Stimulated activated naive CD8-positive, alpha-beta T cell treated with anti-CD3 and anti-CD28 coated beads, Interleukin-15, Interleukin-2, amounts not matched to agents 100 ng/mL and 50 ng/mL, for 24 hours (primary cell): ENCODE measurements around the gene DNAI2.
"Not testable (repeated sequence)": the region's sequence is repeated elsewhere in the genome, so short reads cannot be mapped to it uniquely, and the experiment has no call there.

Experiments
- H3K27ac Mint-ChIP-seq: one replicate; pipeline ENCODE4 v1.8.0; 2021; ENCODE audit warnings: mild to moderate bottlenecking, mixed read lengths
- H3K27me3 Mint-ChIP-seq: one replicate; pipeline ENCODE4 v1.8.0; 2021; ENCODE audit warnings: mixed read lengths
- H3K36me3 Mint-ChIP-seq: one replicate; pipeline ENCODE4 v1.8.0; 2021; ENCODE audit warnings: low read depth, mixed read lengths
- H3K4me1 Mint-ChIP-seq: one replicate; pipeline ENCODE4 v1.8.0; 2021; ENCODE audit warnings: low read depth, mixed read lengths
- H3K4me3 Mint-ChIP-seq: one replicate; pipeline ENCODE4 v1.8.0; 2021; ENCODE audit warnings: mild to moderate bottlenecking, mixed read lengths
- H3K9me3 Mint-ChIP-seq: one replicate; pipeline ENCODE4 v1.8.0; 2021; ENCODE audit warnings: mixed read lengths

Gene DNAI2

GRCh38 chr17:74279617-74280016 lies 5.6 kb downstream of the DNAI2 start:
- not testable (repeated sequence) for H3K9me3 Mint-ChIP-seq, H3K27me3 Mint-ChIP-seq, H3K4me3 Mint-ChIP-seq, H3K36me3 Mint-ChIP-seq
- Mint-ChIP-seq H3K27ac (peak overlapping the region; percentile 81), H3K4me1 (peaks cover 69% of the 10 kb centered on the region)

- H3K4me3 Mint-ChIP-seq: no peak overlapping the region
- H3K4me1 Mint-ChIP-seq: peaks cover 69% of the 10 kb centered on the region
- H3K27me3 Mint-ChIP-seq: no peaks in the 10 kb centered on the region
- no peaks in the 10 kb centered on the region for H3K36me3 Mint-ChIP-seq
- no peaks in the 10 kb centered on the region for H3K9me3 Mint-ChIP-seq
- H3K27ac Mint-ChIP-seq: peak overlapping the region; percentile 81
These were observed 6.1 kb downstream of the DNAI2 start for GRCh38 chr17:74280093-74280513.

- H3K36me3 Mint-ChIP-seq: no peaks in the 10 kb centered on the region
- H3K27ac Mint-ChIP-seq: peak overlapping the region; percentile 98
- no peaks in the 10 kb centered on the region for H3K9me3 Mint-ChIP-seq
- peaks cover 58% of the 10 kb centered on the region for H3K4me1 Mint-ChIP-seq
- no peaks in the 10 kb centered on the region for H3K27me3 Mint-ChIP-seq
- no peak overlapping the region for H3K4me3 Mint-ChIP-seq
These were observed 7.8 kb downstream of the DNAI2 start for GRCh38 chr17:74281799-74282198.

- not testable (repeated sequence) for H3K4me3 Mint-ChIP-seq, H3K27me3 Mint-ChIP-seq, H3K9me3 Mint-ChIP-seq, H3K36me3 Mint-ChIP-seq
- Mint-ChIP-seq H3K4me1 (peaks cover 57% of the 10 kb centered on the region), H3K27ac (peak overlapping the region; percentile 98)
These were observed 8.2 kb downstream of the DNAI2 start for GRCh38 chr17:74282274-74282586.

GRCh38 chr17:74282587-74283370 lies 8.7 kb downstream of the DNAI2 start:
- H3K9me3 Mint-ChIP-seq: no peaks in the 10 kb centered on the region
- no peaks in the 10 kb centered on the region for H3K36me3 Mint-ChIP-seq
- H3K27me3 Mint-ChIP-seq: no peaks in the 10 kb centered on the region
- H3K4me3 Mint-ChIP-seq: peak overlapping the region; percentile 68
- peak overlapping the region; percentile 98 for H3K27ac Mint-ChIP-seq
- H3K4me1 Mint-ChIP-seq: peaks cover 57% of the 10 kb centered on the region

- Mint-ChIP-seq H3K27me3 (no peaks in the 10 kb centered on the region), H3K9me3 (no peaks in the 10 kb centered on the region), H3K27ac (peak overlapping the region; percentile 98), H3K36me3 (no peaks in the 10 kb centered on the region), H3K4me1 (peaks cover 55% of the 10 kb centered on the region), H3K4me3 (peak overlapping the region; percentile 68)
These were observed 9.3 kb downstream of the DNAI2 start for GRCh38 chr17:74283371-74283673.

- Mint-ChIP-seq H3K27me3 (no peaks in the 10 kb centered on the region), H3K27ac (no peak overlapping the region), H3K36me3 (no peaks in the 10 kb centered on the region)
These were observed 13.1 kb downstream of the DNAI2 start for GRCh38 chr17:74287031-74287602.

GRCh38 chr17:74288785-74289184 lies 14.8 kb downstream of the DNAI2 start:
- H3K27me3 Mint-ChIP-seq: no peaks in the 10 kb centered on the region
- no peak overlapping the region for H3K4me3 Mint-ChIP-seq
- H3K9me3 Mint-ChIP-seq: no peaks in the 10 kb centered on the region
- H3K4me1 Mint-ChIP-seq: peaks cover 29% of the 10 kb centered on the region
- H3K27ac Mint-ChIP-seq: no peak overlapping the region
- H3K36me3 Mint-ChIP-seq: no peaks in the 10 kb centered on the region

More at GRCh38 chr17:74287031-74287602, 13.1 kb downstream of the DNAI2 start:
- Mint-ChIP-seq H3K9me3 (no peaks in the 10 kb centered on the region), H3K4me3 (no peak overlapping the region), H3K4me1 (peaks cover 42% of the 10 kb centered on the region)

GRCh38 chr17:74289688-74290087 lies 15.7 kb downstream of the DNAI2 start:
- Mint-ChIP-seq H3K27ac (peak overlapping the region; percentile 11), H3K4me1 (peaks cover 21% of the 10 kb centered on the region), H3K9me3 (no peaks in the 10 kb centered on the region), H3K4me3 (no peak overlapping the region), H3K36me3 (no peaks in the 10 kb centered on the region), H3K27me3 (no peaks in the 10 kb centered on the region)

- H3K36me3 Mint-ChIP-seq: no peaks in the 10 kb centered on the region
These were observed 16.3 kb downstream of the DNAI2 start for GRCh38 chr17:74290340-74290739.

GRCh38 chr17:74292495-74292894 lies 18.5 kb downstream of the DNAI2 start:
- Mint-ChIP-seq H3K27me3 (no peaks in the 10 kb centered on the region), H3K27ac (no peak overlapping the region), H3K36me3 (no peaks in the 10 kb centered on the region), H3K4me3 (no peak overlapping the region), H3K9me3 (no peaks in the 10 kb centered on the region), H3K4me1 (peaks cover 30% of the 10 kb centered on the region)

More at GRCh38 chr17:74290340-74290739, 16.3 kb downstream of the DNAI2 start:
- H3K4me3 Mint-ChIP-seq: no peak overlapping the region
- H3K27ac Mint-ChIP-seq: no peak overlapping the region
- no peaks in the 10 kb centered on the region for H3K9me3 Mint-ChIP-seq
- H3K4me1 Mint-ChIP-seq: peaks cover 16% of the 10 kb centered on the region
- no peaks in the 10 kb centered on the region for H3K27me3 Mint-ChIP-seq

- peaks cover 4% of the 10 kb centered on the region for H3K27me3 Mint-ChIP-seq
- no peaks in the 10 kb centered on the region for H3K9me3 Mint-ChIP-seq
- H3K27ac Mint-ChIP-seq: no peak overlapping the region
- H3K36me3 Mint-ChIP-seq: no peaks in the 10 kb centered on the region
- H3K4me1 Mint-ChIP-seq: peaks cover 27% of the 10 kb centered on the region
- no peak overlapping the region for H3K4me3 Mint-ChIP-seq
These were observed 21.9 kb downstream of the DNAI2 start for GRCh38 chr17:74295625-74296547.

- Mint-ChIP-seq H3K9me3 (no peaks in the 10 kb centered on the region), H3K27me3 (peaks cover 4% of the 10 kb centered on the region), H3K4me1 (peaks cover 27% of the 10 kb centered on the region), H3K36me3 (no peaks in the 10 kb centered on the region), H3K4me3 (no peak overlapping the region), H3K27ac (no peak overlapping the region)
These were observed 22.5 kb downstream of the DNAI2 start for GRCh38 chr17:74296548-74296936.

- peaks cover 27% of the 10 kb centered on the region for H3K4me1 Mint-ChIP-seq
- peaks cover 4% of the 10 kb centered on the region for H3K27me3 Mint-ChIP-seq
- H3K36me3 Mint-ChIP-seq: no peaks in the 10 kb centered on the region
- peak overlapping the region; percentile 69 for H3K27ac Mint-ChIP-seq
- H3K9me3 Mint-ChIP-seq: no peaks in the 10 kb centered on the region
- H3K4me3 Mint-ChIP-seq: peak overlapping the region; percentile 6
These were observed 23.9 kb downstream of the DNAI2 start for GRCh38 chr17:74297941-74298340.

- H3K27ac Mint-ChIP-seq: no peak overlapping the region
- H3K9me3 Mint-ChIP-seq: no peaks in the 10 kb centered on the region
- peaks cover 4% of the 10 kb centered on the region for H3K27me3 Mint-ChIP-seq
- H3K36me3 Mint-ChIP-seq: no peaks in the 10 kb centered on the region
- peaks cover 27% of the 10 kb centered on the region for H3K4me1 Mint-ChIP-seq
- no peak overlapping the region for H3K4me3 Mint-ChIP-seq
These were observed 24.7 kb downstream of the DNAI2 start for GRCh38 chr17:74298778-74299177.
